IPS-11a (cell line): ENCODE measurements around the gene SPCS3.
"Not testable (repeated sequence)": the region's sequence is repeated elsewhere in the genome, so short reads cannot be mapped to it uniquely, and the experiment has no call there.

Source experiments
- H3K4me3 ChIP-seq: one replicate; pipeline ENCODE4 v1.5.1; 2013; ENCODE audit warnings: low read depth, low read length, control low read depth

SPCS3 gene

DNA sequence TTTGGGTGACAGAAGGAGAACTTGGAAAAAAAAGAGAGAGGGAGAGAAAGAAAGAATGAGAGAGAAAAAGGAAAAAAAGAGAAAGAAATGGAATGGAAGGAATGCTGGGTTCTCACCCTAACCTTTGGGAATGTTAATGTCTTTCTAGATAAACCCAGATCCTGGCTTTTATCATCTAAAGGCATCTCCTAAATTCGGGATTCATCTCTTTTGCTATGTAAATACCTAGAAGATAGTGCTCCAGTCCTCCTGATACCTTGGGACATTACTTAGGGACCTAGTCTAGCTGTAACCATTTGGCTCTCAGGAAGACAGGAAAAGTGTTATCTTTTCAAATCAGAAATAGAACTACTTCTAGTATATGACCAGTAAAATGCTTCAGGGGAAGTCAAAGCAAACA is 15.8 kb upstream of the SPCS3 start:
- no peak overlapping the region for H3K4me3 ChIP-seq

DNA sequence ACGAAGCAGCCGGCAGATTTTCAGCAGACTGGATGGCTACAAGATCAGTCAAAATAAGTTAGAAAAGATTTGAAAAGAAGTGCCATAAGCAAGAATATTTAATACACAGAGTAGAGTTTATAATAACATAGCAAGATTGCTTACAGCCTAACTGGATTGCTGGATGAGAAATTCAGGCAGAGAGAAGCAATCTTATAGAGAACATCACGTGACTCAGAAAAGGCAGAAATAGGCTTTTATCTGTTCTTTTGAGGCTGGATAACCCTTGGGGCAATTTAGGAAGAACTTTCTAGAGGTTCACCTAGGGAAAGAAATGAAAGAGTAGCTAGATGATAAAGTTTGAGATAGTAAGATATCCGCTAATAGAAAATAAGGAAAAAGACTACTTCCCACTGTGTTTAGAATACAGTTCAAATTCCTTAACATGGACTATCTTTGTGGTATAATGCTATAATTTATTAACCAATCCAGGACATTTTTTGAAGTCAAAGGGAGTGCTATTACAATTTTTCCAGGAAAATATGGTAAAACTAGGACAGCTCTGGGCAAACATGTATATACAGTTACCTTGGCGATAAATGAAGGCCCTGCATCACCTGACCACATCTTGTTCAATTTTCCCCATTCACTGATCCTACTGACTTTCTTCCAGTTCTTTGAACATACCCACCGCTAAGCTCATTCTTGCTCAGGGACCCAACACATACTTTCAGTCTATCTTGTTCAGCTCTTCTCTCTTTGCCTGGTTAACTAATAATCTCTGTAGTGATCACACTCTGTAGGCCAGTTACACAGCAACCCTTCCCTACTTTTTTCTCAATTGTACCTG is 12.7 kb upstream of the SPCS3 start:
- H3K4me3 ChIP-seq = no peak overlapping the region

DNA sequence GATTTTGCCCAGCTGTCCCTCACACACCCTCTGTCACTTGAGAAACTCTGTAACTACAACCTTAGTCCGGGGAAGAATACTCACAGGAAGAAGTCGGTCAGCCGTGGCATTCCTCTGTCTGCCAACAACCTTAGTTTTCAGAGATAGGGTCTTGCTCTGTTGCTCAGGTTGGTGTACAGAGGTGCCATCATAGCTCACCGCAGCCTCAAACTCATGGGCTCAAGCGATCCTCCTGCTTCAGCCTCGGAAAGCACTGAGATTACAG is 12.2 kb upstream of the SPCS3 start:
- no peak overlapping the region for H3K4me3 ChIP-seq

DNA sequence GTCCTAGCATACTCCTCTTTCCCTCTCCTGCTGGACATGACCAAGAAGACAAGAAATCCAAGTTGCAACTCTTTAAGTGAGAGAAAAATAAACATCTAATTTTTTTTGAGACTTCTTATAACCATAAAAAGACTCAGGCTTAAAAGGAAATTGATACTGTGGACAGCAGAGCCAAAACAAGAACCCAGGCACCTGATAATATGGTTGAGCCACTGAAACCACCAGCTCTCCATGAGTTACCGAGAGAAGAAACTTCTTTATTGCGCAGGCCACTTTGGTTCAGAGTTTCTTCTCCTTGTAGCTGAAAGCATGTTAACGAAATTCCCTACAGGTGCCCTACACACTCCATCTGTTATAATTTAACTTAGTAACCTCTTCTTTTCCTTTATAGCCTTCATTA is 11.3 kb upstream of the SPCS3 start:
- H3K4me3 ChIP-seq = no peak overlapping the region

DNA sequence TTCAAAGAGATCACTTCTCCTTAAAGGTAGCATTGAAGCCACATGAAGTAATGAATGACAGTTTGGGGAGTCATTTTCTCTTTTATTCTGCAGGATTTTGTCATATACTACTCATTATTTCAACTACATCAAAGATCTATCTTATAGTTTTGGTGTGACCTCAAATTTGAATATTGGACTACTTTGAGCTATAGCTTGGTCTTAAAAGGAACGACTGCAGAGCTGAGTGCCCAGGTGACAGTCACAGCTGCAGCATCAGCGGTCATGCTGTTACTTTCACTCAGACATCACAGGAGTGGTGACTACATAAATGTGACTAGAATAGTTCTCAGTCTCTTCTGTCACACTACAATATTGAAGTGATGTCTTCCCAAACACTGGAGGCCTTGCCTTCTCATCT is 10.7 kb upstream of the SPCS3 start:
- no peak overlapping the region for H3K4me3 ChIP-seq

DNA sequence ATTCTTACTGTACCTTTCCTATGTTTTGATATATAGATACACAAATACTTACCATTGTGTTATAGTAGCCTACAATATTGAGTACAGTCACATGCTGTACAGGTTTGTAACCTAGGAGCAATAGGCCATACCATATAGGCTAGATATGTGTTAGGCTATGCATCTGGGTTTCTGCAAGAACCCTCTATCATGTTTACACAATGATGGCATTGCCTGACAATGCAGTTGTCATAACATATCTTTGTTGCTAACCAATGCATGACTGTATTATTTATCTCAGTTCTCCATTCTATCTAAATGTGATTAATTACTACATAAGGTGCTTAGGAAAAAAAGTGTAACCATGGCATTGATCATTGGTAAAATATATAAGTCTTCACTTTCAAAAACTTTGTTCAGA is 10.0 kb upstream of the SPCS3 start:
- H3K4me3 ChIP-seq = no peak overlapping the region

DNA sequence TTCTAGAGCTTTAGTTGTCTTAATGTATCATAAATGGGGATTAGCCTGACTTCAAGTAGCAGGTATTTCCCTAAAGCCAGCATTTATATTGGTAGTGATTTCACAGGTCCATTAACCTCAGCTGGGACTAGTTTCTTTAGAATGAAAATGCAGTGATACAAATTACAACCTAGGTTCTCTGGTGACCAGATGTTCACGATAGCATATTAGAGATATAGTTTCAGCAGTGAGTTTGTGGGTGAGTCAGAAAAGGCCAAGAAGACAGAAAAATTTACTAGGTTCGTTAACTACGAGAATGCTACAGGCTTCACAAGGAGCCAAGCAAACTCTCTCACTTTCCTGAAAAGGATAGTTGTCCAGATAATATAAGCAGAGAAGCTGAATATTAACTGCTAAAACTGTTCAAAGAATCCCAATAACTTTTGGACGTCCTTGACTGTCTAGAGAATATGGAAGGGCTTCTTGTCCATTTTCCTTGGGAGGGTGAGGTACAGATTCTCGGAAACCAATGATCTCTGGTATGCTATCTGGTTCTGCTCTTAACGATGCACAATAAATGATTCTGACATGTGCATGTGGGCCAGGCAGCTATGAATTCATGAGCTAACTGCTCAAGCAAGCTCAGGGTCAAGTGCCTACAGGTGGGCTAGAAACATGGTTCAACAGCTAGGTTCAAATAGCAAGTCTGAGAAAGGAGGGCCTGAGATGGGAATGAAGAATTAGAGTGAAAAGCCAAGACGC is 6.0 kb upstream of the SPCS3 start:
- H3K4me3 ChIP-seq = no peak overlapping the region

DNA sequence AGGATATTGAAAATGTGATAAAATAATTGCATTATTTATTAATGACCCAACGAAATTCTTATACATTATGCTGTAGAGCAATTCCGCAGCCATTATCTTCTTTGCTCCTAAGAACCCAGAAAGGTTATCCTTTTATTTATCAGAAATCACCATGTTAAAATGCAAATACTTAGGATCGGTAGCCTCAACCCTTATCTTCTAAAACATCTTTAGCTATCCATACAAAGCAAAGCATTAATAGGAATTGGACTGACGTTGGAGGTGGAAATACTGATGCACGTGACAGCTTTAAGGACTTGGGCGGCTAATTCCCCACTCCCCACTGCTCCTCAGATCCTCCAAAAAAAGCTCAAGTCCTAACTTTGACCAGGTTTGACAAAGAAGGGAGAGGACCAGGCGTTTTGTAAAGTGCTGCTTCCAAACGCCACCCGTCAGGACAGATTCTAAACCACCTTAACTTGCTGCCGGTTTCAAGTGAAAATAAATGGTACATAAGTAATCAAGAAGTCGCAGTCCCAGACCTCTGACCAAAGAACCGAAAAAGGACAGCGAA is 539 bp upstream of the SPCS3 start:
- H3K4me3 ChIP-seq = peak overlapping the region; percentile 98

DNA sequence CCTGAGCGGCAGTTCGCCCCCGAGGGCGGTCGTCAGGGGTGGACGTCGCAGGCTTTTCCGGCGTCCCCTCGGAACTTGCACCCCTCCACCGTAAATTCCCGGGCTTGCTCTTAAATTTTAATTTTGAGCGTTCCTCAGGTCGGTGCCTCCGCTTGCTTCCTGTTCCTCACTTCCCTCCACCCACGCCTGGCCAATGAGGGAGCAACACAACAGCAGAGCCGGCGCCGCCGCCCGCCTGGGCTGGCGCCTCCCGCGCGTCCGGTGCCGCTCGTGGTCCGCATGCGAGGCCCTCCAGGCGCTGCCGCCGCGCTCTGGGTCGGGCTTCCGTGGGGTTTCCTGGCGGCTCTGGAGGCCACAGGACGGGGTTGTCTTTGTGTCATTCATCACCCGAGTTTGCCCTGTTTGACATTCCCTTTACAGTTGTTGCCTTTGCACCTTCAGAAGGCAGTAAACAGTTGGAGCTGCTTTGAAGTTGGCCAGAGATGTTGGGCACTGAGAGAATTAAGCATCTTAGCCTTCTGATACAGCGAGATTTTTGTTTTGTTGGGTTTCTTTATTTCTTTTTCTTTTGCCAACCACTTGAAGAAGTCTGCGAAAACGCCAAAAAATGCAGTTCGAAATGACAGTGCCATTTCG is 692 bp downstream of the SPCS3 start:
- H3K4me3 ChIP-seq = peak overlapping the region; percentile 98

DNA sequence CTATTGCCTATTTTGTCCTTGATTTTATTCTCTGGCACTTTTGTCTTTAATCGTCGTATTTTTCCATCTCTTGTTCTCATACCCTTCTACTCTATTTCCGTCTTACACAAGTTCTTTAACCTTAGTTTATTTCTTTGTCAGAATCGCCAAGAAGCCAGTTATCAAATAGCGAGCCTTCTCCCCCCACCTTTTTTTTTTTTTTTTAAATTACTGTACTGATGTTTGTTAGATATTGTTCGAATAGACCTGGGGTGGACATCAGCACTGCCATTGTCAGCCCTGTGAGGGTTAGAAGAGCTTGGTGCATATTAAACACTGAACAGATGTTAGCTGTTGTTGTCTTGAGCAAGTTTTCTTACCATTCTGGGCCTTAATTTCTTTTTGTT is 1.2 kb downstream of the SPCS3 start:
- H3K4me3 ChIP-seq = peak overlapping the region; percentile 98

DNA sequence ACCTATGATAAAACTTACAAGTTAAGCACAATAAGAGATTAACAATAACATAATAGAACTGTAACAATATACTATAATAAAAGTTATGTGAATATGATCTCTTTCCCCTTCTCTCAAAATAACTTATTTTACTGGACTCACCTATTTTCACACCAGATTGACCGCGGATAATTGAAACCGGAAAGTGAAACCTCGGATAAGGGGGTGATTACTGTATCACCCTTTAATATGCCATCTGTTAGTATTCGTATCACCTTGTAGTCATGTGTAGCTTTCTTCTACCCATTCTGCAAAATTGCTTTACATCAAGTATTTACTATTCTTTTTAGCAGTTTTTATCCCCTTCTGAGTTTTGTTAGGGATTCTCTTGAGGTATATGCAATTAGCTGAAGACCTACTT is 1.8 kb downstream of the SPCS3 start:
- peak overlapping the region; percentile 98 for H3K4me3 ChIP-seq

DNA sequence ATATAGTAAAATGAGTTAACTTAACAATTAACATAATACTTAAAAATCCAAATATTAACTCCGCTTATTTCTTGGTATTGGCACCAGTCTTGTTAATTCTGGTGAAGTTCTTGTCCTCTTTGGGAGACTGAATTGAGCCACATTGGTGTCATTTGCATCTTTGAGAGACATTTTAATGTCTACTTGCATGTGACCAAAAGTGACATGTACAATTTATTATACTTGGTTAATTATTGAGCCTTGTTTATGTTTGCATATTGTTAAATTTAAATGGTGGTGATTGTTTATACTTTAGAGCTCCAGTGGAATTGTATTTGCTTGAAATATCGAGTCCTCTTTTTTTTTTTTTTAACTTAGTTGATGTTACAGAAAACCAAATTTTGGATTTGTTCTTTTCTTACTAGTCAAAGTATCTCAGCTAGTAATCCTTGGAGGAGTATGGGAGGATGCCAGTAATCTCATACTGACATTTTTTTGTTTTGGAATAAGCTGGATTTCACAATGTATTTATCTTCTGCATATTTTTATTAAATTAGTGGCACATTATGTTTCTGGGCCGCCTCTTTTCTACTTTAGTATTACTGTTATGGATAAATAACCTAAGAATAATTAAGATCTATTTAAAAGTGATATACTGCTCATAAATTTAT is 3.9 kb downstream of the SPCS3 start:
- no peak overlapping the region for H3K4me3 ChIP-seq

DNA sequence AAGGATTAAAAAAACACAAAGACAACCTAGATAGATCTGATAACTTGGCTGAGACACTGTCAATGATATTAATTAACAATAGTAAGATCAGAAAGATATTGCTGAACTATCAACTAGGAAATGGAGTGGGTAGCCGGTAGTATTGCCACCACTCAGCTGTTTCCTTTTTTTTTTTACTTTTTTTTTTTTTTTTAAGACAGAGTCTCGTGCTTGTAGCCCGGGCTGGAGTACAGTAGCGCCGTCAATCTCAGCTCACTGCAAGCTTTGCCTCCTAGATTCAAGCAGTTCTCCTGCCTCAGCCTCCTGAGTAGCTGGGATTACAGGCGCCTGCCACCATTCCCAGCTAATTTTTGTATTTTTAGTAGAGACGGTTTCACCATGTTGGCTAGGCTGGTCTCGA is 5.1 kb downstream of the SPCS3 start:
- H3K4me3 ChIP-seq = not testable (repeated sequence)

DNA sequence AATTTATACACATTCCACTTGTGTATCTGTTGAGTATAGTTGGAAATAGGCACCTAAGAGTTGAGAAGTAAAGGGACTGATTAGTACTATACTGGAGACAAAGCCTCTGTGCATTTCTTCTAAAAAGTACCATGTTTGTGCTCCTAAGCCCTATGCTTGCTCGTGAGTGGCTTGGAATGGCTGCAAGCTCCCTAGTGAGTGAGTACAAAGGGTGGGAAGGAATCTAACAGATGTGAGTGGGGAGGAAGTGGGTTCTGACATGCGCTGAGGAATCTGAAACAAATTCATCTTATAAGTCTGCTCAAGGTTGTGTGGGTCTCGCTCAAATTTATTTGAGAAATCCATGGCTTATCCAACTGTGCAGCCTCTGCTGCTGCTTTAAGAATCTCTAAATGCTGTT is 13.3 kb downstream of the SPCS3 start:
- no peak overlapping the region for H3K4me3 ChIP-seq

DNA sequence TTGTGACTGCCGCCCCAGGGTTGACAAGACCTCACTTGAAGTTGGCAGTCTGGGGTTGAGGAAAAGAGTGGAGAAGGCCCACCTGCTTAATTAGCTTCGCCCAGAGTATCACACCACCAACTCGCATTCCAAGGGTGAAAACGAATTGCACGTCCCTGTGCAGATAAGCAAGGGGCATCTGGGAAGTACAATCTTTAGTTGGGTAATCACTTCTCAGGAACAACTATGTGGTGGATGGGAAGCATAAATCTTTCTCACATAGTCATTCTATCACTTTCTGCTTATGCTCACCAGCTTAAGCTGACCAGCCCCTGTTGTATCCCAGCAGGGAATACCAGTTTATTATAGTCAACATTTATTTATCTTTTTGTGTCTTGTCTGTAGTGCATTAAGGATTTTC is 14.3 kb downstream of the SPCS3 start:
- no peak overlapping the region for H3K4me3 ChIP-seq

DNA sequence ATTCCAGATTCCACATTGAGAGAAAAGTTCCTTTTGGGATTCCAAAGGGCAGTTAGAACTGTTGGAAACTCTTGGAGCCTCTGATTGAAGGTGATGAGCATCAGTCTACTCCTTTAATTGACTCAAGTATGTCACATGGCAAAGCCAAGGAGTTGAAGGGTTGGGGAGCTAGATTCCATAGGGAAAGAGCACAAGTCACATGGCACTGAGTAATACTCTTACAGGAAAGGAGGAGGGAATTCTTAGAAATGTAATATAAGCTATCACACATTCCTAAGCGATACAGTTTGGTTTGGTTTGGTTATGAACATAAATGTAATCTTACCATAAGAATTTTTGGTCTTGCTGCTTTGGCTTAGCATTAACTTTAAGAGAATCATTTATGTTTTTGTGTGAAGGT is 15.7 kb downstream of the SPCS3 start:
- H3K4me3 ChIP-seq = no peak overlapping the region

DNA sequence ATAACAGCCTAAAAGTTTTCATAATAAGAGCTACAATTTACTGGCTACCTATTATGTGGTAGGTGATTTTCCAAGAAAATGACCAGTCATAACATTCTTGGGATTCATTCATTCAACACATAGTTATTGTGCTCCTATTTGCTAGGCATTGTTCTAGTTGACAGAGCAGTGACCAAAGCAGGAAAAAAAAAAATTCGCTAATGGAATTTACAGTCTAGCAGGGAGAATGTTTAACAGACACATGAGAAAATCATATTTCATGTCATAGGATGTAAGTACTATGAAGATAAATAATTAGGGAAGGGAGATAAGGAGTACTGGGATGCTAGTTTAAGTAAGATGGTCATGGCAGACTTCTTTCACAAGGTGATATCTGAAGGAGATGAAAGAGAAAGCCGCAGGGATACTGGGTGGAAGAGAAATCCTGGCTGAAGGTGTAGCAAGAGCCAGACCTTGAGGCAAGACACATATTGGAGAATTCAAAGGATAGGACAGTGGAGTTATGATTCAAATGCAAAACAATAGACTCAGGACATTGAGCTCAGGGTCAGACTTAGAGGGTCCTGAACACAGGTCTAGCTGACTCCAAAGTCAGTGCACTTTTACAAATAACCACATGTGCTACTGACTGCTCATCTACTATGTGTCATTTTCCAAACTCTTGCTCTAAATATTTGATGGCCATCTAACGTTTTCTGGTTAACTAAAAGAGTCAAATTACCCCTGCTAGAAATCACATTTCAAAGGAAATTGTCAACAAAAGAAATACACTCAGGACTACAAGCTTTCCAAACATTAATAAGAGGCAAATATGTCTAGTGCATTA is 20.4 kb downstream of the SPCS3 start:
- no peak overlapping the region for H3K4me3 ChIP-seq

DNA sequence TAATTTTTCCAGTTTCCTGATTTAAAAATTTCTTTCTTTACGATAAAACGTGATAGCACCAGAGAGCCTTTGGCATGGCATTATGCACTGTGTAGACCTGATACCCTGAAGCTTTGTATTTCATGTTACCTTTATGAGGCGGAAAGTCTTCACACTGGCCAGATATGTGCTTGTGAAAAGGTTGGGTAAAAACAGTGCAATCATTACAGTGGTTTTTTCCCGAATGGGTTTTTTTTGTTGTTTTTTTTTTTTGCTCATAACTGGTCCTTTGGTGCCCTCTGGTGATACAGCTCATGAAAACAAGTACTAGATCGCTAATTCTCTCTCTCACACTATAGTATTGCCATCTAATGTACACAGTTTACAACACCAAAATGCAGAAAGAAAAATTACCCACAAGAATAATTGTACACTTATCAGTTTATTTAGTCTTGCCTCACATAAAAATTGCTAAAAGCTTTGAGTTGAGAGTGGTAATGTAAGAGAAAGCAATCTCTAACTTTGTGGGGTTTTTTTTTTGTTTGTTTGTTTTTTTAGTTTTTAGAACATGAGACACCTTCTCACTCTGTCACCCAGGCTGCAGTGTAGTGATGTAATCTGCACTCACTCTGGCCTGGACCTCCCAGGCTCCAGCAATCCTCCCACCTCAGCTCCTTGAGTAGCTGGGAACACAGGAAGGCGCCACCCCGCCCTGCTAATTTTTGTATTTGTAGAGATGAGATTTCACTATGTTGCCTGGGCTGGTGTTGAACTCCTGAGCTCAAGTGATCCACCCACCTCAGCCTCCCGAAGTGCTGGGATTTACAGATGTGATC is 21.3 kb downstream of the SPCS3 start:
- H3K4me3 ChIP-seq = no peak overlapping the region

DNA sequence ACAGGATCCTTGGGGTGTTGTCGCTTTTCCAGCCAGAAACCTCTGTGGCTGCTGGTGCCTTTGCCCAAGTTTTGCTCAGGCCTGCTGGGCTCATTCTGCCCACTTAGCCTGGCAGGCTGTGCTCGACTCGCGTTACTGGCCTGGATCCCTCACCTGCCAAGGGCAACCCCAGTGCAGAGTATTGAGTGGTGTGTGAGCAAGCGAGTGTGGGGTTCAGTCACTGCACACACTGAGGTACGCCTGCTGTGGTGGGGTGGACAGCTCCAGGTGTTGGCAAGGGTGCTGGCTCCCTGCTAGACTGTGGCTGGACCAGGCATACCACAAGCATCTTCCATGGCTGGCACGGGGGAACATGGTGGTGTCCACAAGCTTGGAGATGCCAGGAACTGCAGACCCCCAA is 22.6 kb downstream of the SPCS3 start:
- no peak overlapping the region for H3K4me3 ChIP-seq

DNA sequence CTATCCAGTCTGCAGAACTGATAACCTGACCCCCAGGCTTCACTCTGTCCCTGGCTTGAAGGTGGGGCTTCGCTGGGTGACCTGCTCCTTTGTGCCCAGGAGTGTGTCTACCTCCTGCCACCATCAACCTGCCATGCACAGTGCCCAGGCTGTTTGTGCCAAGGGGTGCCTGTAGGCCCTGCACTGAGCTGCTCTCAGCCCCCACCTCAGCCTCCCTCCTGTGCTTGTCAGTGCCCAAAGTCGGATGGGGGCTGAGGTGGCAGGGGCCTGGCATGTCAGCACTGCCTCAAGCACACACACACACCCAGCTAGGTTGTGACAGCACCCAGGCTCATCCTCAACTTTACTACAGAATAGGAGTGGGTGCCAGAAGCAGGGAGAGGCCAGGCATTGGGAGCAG is 23.5 kb downstream of the SPCS3 start:
- H3K4me3 ChIP-seq = no peak overlapping the region
